NCI-H1694 treated with DMSO at 0.1 percent for 48 hours (cell line): Measurements from ENCODE around the gene ARSA.
"Not testable (repeated sequence)": the region's sequence is repeated elsewhere in the genome, so short reads cannot be mapped to it uniquely, and the experiment has no call there.

Source experiments
- DNase-seq: peaks from one replicate; lab custom pipeline; 2025; lab: John Stamatoyannopoulos, UW

The ARSA gene

DNA sequence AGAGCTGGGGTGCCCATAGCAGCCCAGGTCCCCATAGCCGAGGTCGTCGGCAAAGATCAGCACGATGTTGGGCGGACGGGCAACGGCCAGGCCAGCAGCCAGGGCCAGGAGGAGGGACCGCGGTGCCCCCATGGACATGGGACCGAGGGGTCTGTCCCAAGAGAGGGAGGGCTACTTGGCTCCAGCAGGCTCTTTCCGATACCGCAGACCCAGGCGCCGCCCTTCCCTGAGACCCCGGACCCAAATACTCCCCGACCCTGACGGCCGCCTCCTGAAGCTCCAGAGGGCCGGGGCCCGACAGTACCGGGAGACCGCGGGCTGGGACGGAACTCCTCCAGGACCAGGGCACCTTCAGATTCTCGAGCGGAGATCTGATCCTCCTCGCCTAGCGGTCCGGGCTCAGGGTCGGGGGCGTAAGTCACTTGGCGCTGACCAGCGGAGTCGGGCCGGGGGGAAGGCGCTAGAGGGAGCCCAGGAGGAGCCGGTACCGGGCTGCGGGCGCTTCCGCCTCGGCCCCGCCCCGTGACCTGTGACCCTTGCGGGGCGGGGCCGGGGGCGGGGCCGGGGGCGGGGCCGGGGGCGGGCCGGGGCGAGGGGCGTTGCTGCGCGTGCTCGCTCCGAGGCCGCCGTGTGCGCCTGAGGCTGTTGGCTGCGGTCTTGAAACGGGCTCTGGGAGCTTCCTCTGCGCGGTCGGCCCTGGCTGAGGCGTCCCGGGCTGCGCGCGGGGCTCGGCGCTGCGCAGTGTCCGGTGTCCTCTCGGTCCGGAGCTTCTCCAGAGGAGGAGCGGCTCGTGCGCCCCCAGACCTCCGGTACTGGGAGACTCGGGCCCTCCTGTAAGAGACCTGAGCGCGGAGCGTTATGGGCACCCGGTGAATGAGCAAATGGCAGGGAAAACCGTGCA is at the start of gene ARSA:
Gene ARSA, minus strand, starts transcription at position 511 of the 901 bp plus-strand sequence. Its CDS starts 373 bp downstream, at position 138.
- peak; percentile 41 for DNase-seq

DNA sequence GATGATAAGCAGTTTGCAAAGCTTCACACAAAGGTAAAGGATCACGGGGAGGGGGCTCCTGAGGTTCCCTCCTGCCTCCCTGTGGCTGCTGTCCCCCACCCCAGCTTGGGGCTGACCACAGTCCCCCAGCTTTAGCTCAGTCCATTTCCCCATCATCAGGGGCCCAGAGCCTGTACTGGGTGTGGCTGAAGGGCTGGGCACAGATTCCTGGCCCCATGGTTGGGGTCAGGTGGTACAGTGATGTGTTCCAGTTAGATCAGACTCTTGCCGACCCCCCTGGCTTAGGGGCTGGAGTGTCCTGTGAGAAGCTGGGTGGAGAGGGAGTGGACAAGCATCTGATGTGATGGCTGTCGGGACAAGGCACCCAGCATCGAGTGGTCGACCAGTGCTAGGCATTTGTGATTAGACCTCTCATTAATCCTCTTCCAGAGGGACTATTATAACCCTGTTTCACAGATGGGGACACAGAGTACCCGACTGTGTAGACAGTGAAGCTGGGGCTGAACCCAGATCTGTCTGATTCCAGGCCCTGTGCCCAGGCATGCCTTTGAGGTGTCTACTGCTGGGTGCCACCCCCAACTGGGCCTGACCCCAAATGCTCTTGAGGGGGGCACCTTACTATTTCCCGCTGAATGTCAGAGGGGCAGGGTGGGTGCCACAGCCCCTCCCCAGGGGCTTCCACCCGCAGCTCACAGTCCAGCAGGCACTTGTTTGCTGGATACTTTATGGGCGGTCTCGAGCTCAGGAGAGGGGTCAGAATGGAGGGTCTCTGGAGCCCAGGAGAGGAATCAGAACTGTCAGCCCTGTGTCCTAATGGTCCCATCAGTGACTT is 48.9 kb upstream of the ARSA start:
- DNase-seq = no peak

GRCh38 chr22:50676180-50676636 is 48.3 kb upstream of the ARSA start:
- DNase-seq = no peak

GRCh38 chr22:50675553-50676179 is 47.7 kb upstream of the ARSA start:
- DNase-seq = no peak

DNA sequence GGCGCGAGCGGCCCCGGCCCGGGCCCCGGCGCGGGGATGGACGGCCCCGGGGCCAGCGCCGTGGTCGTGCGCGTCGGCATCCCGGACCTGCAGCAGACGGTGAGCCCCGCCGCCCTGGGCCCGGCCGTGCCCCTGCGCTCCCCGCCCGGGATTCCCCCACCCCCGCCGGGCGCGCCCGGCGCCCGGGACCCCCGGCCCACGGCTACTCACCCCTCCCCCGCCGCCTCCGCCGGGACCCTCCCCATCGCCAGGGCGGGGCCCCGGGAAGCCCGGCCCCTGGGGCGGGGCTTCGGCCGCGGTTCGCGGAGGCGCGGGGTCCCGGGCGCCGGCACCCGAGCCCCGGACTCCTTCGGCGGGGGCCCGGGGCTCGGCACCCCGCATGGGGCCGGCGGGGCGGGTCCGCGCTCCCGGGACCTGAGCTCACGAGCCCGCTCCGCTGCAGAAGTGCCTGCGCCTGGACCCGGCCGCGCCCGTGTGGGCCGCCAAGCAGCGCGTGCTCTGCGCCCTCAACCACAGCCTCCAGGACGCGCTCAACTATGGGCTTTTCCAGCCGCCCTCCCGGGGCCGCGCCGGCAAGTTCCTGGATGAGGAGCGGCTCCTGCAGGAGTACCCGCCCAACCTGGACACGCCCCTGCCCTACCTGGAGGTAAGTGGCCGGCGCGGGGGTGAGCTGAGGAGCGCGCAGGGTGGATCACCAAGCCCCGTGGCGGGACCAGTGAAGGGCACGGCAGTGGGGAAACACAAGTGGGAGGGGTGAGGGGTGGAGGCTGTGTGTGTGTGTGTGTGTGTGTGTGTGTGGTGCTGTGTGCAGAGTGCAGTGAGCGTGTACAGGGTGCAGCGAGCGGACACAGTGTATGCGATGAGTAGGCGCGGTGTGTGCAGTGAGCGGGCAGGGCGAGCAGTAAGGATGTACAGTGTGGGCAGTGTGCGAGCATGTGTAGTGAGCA is 46.9 kb upstream of the ARSA start:
- peak; percentile 14 for DNase-seq

DNA sequence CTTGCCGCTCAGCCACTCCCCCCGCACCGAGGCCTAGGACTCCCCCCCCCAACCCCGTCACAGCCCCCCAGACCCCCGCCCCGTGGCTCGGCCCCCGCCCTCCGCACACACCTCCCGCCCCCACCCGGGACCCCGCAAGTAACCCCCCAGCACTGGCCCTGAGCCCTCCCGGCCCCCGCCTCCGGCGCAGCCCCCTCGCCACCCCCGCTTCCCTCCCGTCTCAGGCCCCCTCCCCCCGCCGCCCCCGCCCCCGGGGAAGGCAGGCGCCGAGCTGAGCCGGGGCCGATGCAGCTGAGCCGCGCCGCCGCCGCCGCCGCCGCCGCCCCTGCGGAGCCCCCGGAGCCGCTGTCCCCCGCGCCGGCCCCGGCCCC is 46.2 kb upstream of the ARSA start:
- no peak for DNase-seq

DNA sequence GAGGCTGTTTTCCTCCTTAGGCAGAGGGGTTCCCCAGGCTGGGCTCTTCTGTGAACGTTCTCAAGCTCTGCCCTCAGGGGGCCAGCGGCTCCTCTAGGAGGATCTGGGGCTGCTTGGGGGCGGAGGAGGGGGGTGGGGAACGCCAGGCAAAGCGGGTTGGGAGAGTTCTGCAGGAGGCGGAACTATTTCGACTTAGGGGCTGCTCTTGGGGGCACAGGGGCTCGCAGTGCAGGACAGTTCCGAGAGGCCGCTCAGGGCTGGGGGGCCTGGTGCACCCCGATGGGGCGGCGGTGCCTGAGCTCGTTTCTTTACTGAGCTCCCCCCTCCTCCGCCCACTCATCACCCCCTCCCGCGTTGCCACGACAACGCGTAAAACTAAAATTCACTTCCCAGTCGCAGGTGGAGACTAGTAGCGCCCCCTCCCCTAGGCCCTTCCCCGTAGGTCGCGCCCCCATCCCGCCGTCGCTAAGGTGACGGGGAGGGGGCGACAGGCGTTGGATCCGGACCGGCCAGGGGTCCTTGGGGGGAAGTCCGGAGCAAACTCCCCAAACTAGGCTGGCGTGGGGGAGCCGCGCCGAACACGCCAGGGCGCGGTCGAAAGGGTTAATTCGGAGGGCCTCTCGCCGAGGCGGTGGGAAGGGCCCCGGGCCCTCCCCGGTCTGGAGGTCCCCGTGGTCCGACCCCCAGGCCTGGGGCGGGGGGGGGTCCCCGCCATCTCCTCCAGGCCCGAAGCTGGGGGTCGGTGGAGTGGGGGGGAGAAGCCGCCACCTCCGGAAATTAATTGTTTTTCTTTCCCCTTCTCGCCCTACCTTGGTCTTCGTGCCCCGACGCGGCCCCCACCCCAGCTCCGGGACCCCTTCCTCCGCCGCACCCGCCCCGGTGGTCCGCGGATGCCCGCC is 45.5 kb upstream of the ARSA start:
- DNase-seq = no peak

DNA sequence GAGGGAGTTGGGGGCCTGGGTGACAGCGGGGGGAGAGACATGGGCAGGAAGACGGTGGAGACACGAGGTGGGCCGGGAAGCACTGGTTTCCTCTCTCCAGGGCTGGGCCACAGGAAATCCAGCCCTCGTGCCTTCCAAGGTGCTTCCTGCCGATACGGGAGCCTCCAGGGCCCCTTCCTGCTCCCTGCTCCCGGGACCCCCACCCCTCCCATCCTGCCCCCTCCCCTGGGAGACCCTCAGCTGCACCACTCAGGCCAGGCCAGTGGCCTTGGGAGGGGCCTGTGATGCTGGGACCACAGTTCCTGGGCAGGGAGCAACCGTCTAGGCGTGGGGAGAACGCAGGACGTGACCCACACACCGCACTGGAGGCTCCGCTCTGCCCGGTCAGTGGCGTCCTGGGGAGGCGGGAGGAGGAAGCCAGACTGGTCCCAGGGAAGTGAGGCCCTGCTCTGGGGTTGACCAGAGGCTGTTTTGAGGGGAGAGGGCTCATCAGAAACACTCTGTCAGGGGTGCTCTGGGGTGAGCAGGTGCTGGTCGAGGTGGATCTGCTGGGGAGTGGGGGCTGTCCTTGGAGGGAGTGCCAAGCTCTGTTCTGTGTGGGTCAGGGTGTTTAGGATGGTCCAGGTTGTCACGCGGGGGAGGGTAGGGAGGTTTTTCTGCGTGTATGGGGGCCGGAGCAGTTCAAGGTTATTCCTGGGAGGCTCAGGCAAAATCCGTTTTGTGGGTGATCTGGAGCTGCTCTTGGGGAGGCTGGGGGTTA is 44.7 kb upstream of the ARSA start, which contains the start of gene SHANK3:
Gene SHANK3, plus strand, starts transcription at position 353 of the 760 bp plus-strand sequence.
- no peak for DNase-seq

DNA sequence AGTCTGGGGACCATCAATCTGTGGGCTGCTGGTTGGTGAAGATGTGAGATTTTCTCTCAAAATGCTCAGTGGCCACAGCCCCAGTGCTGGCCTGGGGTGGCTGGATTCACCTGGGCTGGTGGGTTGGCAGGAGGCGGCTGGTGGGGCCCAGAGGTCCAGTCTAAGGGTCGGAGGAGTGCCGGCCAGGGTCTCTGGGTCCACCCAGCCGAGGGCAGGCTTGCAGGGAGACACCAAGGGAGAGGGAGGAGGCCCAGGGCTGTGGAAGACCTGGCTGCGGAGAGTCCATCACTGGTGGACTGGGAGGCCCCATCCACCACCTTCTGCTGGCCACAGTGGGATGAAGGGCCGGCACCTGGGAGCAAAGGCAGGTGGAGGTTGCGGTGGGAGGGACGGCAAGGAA is 44.1 kb upstream of the ARSA start:
- no peak for DNase-seq

GRCh38 chr22:50671641-50672040 is 43.7 kb upstream of the ARSA start:
- no peak for DNase-seq

- DNase-seq = no peak
Observed at GRCh38 chr22:50670914-50671538, 43.1 kb upstream of the ARSA start.

- no peak for DNase-seq
Observed at GRCh38 chr22:50670513-50670912, 42.6 kb upstream of the ARSA start.

- DNase-seq = no peak
Observed at GRCh38 chr22:50665738-50666137, 37.8 kb upstream of the ARSA start.

DNA sequence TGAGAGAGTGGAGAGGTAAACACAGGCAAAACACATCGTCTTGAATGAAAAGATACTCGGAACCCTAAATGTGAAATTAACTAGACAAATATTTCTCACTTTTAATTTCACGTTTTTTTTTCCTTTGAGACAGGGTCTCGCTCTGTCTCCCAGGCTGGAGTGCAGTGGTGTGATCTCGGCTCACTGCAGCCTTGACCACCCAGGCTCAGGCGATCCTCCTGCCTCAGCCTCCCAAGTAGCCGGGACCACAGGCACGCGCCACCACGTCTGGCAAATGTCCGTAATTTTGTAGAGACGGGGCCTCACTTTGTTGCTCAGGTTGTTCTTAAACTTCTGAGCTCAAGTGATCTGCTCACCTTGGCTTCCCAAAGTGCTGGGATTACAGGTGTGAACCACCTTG is 37.3 kb upstream of the ARSA start:
- DNase-seq = no peak

GRCh38 chr22:50660306-50660705 is 32.4 kb upstream of the ARSA start:
- DNase-seq = no peak

DNA sequence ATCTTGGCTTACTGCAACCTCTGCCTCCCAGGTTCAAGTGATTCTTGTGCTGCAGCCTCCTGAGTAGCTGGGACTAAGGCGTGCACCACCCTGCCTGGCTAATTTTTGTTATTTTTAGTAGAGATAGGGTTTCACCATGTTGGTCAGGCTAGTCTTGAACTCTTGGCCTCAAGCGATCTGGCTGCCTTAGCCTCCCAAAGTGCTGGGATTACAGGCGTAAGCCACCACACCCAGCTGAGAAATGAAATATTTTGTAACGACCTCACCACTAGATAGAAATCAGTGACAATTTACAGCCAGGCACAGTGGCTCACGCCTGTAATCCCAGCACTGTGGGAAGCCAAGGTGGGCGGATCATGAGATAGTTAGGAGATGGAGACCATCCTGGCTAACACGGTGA is 31.8 kb upstream of the ARSA start:
- DNase-seq = not testable (repeated sequence)

GRCh38 chr22:50657925-50658324 is 30.0 kb upstream of the ARSA start:
- DNase-seq = no peak

- DNase-seq = no peak
Observed at GRCh38 chr22:50656122-50657070, 28.4 kb upstream of the ARSA start.
